ENCODE measurements around the gene TAB2. TPM values are rescaled to one million over a fixed set of nuclear protein-coding genes. Genes with fewer than 3 reads are reported as not detected.
A peak's percentile ranks its signal among the peaks of the same experiment; 100 is the strongest.

The TAB2 gene
- total and polyA plus RNA-seq, 2 donors (not counting 3 experiments of a cell fraction or from before 2014, with no cell fraction given): 26.0 to 37.4 TPM

DNA sequence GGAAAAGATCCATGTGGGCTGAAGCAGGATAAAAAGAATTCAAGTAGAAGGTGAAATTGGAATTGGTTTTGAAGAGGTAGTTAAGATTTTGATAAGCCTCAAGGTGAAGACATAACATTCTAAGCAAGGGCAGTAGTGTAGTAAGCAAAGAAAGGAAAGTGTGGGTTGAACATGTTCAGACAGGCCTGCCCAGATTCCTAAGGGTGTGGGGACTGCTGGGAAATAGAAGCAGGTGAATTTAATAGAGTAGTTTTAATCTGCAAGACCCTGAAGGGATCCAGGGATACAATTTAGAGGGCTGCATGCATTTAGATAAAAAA lies 19.1 kb downstream of the TAB2 start:
- Histone ChIP-seq H3K4me2 (ENCODE audit: insufficient read depth, low read length) (peak overlapping the region; percentile 61), H3K79me2 (ENCODE audit: control insufficient read depth, insufficient read depth, low read length) (peaks cover 92% of the 10 kb centered on the region), H3K27ac (ENCODE audit: insufficient read depth, low read depth, low read length) (peak overlapping the region; percentile 61), H3K4me1 (ENCODE audit: control insufficient read depth, extremely low read depth, insufficient read depth, low read length) (peaks cover 43% of the 10 kb centered on the region), H3K9ac (replicated peaks; ENCODE audit: extremely low read depth, insufficient read depth, low read length) (no peak overlapping the region), H3K4me3 (replicated peaks in 1 of 3; ENCODE audit: insufficient read depth in 1 of 3, low read depth in 1 of 3, low read length in 3 of 3) (no peak overlapping the region), H3K9me3 (replicated peaks; ENCODE audit: control insufficient read depth, insufficient read depth, low read length) (no peaks in the 10 kb centered on the region), H3K36me3 (ENCODE audit: control insufficient read depth in 2 of 2, extremely low read depth in 1 of 2, insufficient read depth in 2 of 2, low read length in 2 of 2) (no peaks in the 10 kb centered on the region), H2AFZ (ENCODE audit: low read depth, low read length) (no peak overlapping the region), H3K27me3 (ENCODE audit: control insufficient read depth in 2 of 2, insufficient read depth in 2 of 2, low read length in 2 of 2) (no peaks in the 10 kb centered on the region), H3K9me1 (replicated peaks; ENCODE audit: control insufficient read depth, extremely low read depth, insufficient read depth, low read length) (no peaks in the 10 kb centered on the region), H4K20me1 (replicated peaks; ENCODE audit: control insufficient read depth, extremely low read depth, insufficient read depth, low read length) (peaks cover 14% of the 10 kb centered on the region)
- no peak for FAIRE-seq
- no peak for TF ChIP-seq FOS (IDR thresholded peaks at IDR 0.05; ENCODE audit: borderline replicate concordance, insufficient read depth, low read length)
- TF ChIP-seq MYC (IDR thresholded peaks at IDR 0.05; ENCODE audit: low read depth, low read length): no peak
- POLR2A ChIA-PET: no interaction called here
- dilution Hi-C loops (cut with MboI; ENCODE audit: extremely low pct_ligation_motif_present, low sequenced_read_pairs): no loop called here
- no TSS peak for BruUV-seq (replicated peaks)
- CTCF ChIA-PET: interaction anchor here (0.8 to 6.0 kb wide), 2 partner anchors 12 to 16 kb away, joined by 4 to 49 read pairs; no protein-coding TSS in a partner anchor
- DNase-seq (ENCODE audit: low read depth, low spot score): peak; percentile 45
- intact Hi-C loops (cut with micrococcal nuclease): loop anchor here (10.0 kb wide), 1 partner anchor 208 kb away; the partner anchor contains the start of gene PPIL4

DNA sequence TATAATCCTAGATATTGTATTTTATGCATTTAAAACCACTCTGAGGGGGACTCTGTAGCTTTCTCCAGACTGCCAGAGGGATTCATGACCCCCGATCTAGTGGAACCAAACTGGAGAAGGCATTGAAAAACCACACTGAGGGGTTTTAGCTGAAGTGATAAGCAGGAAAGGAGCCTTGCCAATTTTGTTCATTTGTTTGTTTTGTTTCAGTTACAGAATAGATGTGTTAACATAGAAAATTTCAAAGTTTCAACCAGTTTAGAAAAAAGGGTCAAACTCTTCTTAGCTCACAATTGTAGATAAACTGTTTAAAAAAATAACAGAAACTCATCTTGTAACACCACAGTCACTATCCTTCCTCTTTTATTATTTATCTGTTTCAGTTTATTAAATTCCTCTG lies 19.8 kb downstream of the TAB2 start:
- TF ChIP-seq JUN (IDR thresholded peaks at IDR 0.05; ENCODE audit: borderline replicate concordance, insufficient read depth, insufficient read length, low read depth) (no peak), FOS (IDR thresholded peaks at IDR 0.05; ENCODE audit: borderline replicate concordance, insufficient read depth, low read length) (no peak), POLR2AphosphoS5 (IDR thresholded peaks at IDR 0.05; ENCODE audit: insufficient read depth, low read depth, low read length) (no peak), MYC (IDR thresholded peaks at IDR 0.05; ENCODE audit: low read depth, low read length) (no peak), POLR2A (IDR thresholded peaks at IDR 0.05; ENCODE audit: low read depth, low read length) (no peak)
- TF ChIP-seq, protein P1, sequence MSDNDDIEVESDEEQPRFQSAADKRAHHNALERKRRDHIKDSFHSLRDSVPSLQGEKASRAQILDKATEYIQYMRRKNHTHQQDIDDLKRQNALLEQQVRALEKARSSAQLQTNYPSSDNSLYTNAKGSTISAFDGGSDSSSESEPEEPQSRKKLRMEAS (IDR thresholded peaks at IDR 0.05; ENCODE audit: insufficient read depth, insufficient read length): no peak
- TF ChIP-seq, protein P2, sequence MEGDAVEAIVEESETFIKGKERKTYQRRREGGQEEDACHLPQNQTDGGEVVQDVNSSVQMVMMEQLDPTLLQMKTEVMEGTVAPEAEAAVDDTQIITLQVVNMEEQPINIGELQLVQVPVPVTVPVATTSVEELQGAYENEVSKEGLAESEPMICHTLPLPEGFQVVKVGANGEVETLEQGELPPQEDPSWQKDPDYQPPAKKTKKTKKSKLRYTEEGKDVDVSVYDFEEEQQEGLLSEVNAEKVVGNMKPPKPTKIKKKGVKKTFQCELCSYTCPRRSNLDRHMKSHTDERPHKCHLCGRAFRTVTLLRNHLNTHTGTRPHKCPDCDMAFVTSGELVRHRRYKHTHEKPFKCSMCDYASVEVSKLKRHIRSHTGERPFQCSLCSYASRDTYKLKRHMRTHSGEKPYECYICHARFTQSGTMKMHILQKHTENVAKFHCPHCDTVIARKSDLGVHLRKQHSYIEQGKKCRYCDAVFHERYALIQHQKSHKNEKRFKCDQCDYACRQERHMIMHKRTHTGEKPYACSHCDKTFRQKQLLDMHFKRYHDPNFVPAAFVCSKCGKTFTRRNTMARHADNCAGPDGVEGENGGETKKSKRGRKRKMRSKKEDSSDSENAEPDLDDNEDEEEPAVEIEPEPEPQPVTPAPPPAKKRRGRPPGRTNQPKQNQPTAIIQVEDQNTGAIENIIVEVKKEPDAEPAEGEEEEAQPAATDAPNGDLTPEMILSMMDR (IDR thresholded peaks at IDR 0.05; ENCODE audit: extremely low read depth in 1 of 2, insufficient read depth in 1 of 2, low read depth in 1 of 2, low read length in 2 of 2): no peak
- H3K4me1 ChIP-seq (ENCODE audit: control insufficient read depth, extremely low read depth, insufficient read depth, low read length): peaks cover 43% of the 10 kb centered on the region
- H4K20me1 ChIP-seq (replicated peaks; ENCODE audit: control insufficient read depth, extremely low read depth, insufficient read depth, low read length): peaks cover 12% of the 10 kb centered on the region
- no peak overlapping the region for H3K4me3 ChIP-seq (replicated peaks in 1 of 3; ENCODE audit: insufficient read depth in 1 of 3, low read depth in 1 of 3, low read length in 3 of 3)
- dilution Hi-C loops (cut with MboI; ENCODE audit: extremely low pct_ligation_motif_present, low sequenced_read_pairs): no loop called here
- no peaks in the 10 kb centered on the region for H3K9me3 ChIP-seq (replicated peaks; ENCODE audit: control insufficient read depth, insufficient read depth, low read length)
- no peak overlapping the region for H2AFZ ChIP-seq (ENCODE audit: low read depth, low read length)
- no peak overlapping the region for H3K27ac ChIP-seq (ENCODE audit: insufficient read depth, low read depth, low read length)
- no peaks in the 10 kb centered on the region for H3K36me3 ChIP-seq (ENCODE audit: control insufficient read depth in 2 of 2, extremely low read depth in 1 of 2, insufficient read depth in 2 of 2, low read length in 2 of 2)
- DNase-seq (ENCODE audit: low read depth, low spot score) (peak; percentile 47), FAIRE-seq (no peak)
- no TSS peak for BruUV-seq (replicated peaks)
- no peaks in the 10 kb centered on the region for H3K27me3 ChIP-seq (ENCODE audit: control insufficient read depth in 2 of 2, insufficient read depth in 2 of 2, low read length in 2 of 2)
- peaks cover 91% of the 10 kb centered on the region for H3K79me2 ChIP-seq (ENCODE audit: control insufficient read depth, insufficient read depth, low read length)
- peak overlapping the region; percentile 8 for H3K4me2 ChIP-seq (ENCODE audit: insufficient read depth, low read length)
- intact Hi-C loops (cut with micrococcal nuclease): loop anchor here (10.0 kb wide), 1 partner anchor 207 kb away; the partner anchor contains the start of gene PPIL4
- ChIA-PET CTCF (interaction anchor here (1.3 to 1.4 kb wide), 2 partner anchors 9 to 14 kb away, joined by 3 to 4 read pairs; no protein-coding TSS in a partner anchor), POLR2A (no interaction called here)
- no peaks in the 10 kb centered on the region for H3K9me1 ChIP-seq (replicated peaks; ENCODE audit: control insufficient read depth, extremely low read depth, insufficient read depth, low read length)
- H3K9ac ChIP-seq (replicated peaks; ENCODE audit: extremely low read depth, insufficient read depth, low read length): no peak overlapping the region

All from endothelial cell of umbilical vein (primary cell).